ENCODE results near the gene EME1. TPM values are rescaled to one million over a fixed set of nuclear protein-coding genes. Genes with fewer than 3 reads are reported as not detected.
A peak's percentile ranks its signal among the peaks of the same experiment; 100 is the strongest.

Gene EME1
- total RNA-seq, 2 donors from 2014 or later, result 45.9 to 101 TPM

DNA sequence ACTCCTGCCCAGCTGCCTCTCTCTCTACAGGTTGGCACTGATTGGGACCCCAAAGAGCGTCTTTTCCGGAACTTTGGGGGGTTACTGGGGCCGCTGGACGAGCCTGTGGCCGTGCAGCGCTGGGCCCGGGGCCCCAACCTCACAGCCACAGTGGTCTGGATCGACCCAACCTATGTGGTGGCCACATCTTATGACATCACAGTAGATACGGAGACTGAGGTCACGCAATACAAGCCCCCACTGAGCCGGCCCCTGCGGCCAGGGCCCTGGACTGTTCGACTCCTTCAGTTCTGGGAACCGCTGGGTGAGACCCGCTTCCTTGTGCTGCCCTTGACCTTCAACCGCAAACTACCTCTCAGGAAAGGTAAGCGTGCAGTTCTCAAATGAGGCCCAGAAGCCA is 14.9 kb upstream of the EME1 start:
- Mint-ChIP-seq H3K36me3 (no peaks in the 10 kb centered on the region), H3K27ac (no peak overlapping the region), H3K9me3 (no peaks in the 10 kb centered on the region)
- DNase-seq (ENCODE audit: low spot score in 2 of 2) (no peak), ATAC-seq (no peak)

DNA sequence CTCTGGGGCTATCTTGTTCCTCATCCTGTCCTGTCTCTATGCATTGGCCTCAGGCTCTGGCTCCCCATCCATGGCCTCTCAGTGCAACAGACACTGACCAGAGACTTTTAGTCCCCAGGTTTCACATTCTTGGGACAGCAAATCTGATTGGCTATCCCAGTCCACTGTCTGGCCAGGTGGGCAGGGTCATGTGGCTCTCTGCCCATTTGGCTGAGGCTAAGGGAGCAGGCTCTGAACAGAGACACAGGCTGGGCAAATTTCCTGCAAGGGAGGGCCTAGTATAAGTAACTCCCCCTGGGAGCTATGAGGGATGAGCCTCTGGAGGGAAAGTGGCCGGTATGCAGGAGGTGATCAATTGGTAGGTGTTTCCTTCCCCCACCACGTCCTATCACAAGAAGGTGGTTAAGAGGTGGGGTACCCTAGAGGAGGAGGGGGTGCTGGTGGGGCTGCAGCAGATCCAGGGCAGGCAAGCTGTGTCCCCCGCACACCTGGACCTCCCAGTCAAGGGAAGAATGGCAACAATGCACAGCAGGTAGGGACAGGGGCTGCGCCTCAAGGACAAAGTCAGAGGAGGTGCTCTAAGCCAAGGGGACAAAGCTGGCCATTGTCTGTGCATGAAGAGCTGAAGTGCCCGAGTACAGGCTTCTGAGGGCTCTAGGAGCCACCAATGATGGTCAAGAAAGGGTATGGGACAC is 13.9 kb upstream of the EME1 start:
- ATAC-seq, result no peak
- H3K27ac Mint-ChIP-seq, result peak overlapping the region in 1 of 2 donors; percentile 88
- H3K9me3 Mint-ChIP-seq, result no peaks in the 10 kb centered on the region
- peak in 1 of 2 donors; percentile 25 for DNase-seq (ENCODE audit: low spot score in 2 of 2)
- no peaks in the 10 kb centered on the region for H3K36me3 Mint-ChIP-seq

DNA sequence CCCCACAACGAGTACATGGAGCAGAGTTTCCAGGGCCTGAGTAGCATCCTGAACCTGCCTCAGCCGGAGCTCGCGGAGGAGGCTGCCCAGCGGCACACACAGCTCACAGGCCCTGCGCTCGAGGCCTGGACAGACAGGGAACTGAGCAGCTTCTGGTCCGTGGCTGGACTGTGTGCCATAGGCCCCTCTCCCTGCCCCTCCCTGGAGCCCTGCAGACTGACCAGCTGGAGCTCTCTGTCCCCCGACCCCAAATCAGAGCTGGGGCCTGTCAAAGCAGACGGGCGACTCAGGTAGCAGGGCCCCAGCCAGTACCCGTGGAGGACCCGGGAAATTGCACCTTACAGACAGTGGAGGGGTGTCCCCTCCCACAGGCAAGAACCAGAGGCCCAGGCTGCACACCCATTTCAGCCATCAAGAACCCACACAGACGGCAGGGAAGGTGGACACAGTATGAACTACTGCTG is 13.0 kb upstream of the EME1 start:
- DNase-seq (ENCODE audit: low spot score in 2 of 2), result no peak
- peak overlapping the region in 1 of 2 donors; percentile 41 for H3K27ac Mint-ChIP-seq
- no peak for ATAC-seq
- no peaks in the 10 kb centered on the region for H3K9me3 Mint-ChIP-seq
- no peaks in the 10 kb centered on the region for H3K36me3 Mint-ChIP-seq

DNA sequence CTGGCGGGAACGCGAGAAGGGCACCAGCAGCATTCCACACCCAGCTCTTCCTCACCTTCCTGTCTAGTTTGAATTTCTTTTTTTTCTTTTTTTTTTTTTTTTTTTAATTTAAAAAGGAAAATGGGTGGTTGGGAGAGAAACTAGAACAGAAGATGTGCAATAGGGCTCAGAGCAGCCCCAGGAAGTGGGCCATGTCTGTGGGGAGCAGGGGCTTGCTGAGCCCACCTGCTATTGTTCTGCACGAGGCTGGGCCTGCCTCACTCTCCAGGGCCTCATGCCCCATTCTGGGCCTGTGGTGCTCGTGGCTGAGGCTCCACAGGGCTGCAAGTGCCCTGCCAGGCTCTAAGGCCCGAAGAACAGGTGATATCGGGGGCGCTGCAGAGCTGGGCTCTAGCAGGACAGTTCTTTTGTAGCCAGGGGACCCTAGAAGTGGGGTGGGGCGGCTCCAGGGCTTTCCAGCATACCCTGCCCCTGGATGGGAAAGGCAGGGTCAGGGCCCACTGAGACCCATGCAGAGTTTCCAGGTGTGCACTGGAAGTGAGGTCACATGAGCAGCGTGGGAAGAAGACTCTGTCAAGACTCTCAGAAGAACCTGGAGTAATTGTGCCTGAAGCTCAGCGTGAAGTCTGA is 12.4 kb upstream of the EME1 start:
- no peak for ATAC-seq
- H3K36me3 Mint-ChIP-seq, result no peaks in the 10 kb centered on the region
- no peaks in the 10 kb centered on the region for H3K9me3 Mint-ChIP-seq
- peak overlapping the region in 1 of 2 donors; percentile 41 for H3K27ac Mint-ChIP-seq
- no peak for DNase-seq (ENCODE audit: low spot score in 2 of 2)

DNA sequence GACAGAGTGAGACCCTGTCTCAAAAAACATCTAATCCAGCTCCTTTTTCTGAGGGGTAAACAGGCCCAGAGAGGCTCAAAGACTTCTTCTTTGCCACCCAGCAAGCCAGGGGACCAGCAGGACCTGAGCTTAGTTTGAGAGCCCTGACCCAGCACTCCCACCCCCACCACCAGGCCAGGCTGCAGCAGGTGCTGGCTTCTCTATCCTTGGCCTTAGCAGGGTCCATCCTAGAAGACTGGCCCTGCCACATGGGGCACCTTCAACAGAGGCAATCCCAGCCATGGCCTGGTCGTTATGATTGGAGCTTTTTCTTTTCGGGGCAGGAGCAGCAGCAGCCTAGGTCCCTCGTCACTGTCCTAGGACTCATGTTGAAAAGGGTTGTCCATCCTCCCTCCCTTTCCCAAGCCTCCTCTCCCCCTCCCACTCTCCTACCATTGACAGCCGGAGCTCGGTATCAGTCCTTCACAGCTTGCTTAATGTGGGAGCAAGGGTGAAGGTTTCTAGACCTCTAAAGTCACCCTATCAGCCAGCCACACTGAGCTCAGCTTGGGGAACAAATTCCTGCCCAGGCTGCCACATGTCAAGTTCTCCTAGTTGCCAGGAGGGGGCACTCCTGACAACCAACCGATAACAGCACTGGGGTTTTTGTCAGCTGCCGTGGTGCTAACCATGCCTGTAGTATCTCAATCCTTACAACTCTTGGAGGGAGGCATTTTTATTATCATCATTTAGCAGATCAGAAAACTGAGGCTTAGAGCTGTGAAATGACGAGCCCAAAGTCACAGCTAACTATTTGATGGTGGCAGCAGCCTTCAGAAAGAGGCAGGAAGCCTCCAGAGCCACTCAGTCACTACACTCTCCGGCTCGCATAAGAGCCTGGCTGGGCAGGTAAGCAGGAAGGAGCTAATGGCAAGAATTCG is 11.2 kb upstream of the EME1 start:
- DNase-seq (ENCODE audit: low spot score in 2 of 2) (peak; percentile 51), ATAC-seq (peak; percentile 72 to 73)
- no peaks in the 10 kb centered on the region for H3K36me3 Mint-ChIP-seq
- H3K27ac Mint-ChIP-seq, result peak overlapping the region; percentile 80 to 92
- H3K9me3 Mint-ChIP-seq, result no peaks in the 10 kb centered on the region

DNA sequence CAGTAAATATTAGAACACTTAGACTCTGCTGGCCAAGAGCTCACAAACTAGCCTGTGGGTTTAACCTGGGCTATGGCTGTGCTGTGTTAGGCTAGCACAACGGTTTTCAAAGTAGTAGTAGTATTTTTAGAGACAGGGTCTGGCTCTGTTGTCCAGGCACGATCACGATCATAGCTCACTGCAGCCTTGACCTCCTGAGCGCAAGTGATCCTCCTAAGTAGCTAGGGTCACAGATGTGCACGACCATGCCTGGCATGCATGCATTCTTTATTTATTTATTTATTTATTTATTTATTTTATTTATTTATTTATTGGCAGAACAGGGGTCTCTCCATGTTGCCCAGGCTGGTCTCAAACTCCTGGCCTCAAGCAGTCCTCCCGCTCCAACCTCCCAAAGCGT is 10.4 kb upstream of the EME1 start:
- no peaks in the 10 kb centered on the region for H3K9me3 Mint-ChIP-seq
- no peak overlapping the region for H3K27ac Mint-ChIP-seq
- ATAC-seq (no peak), DNase-seq (ENCODE audit: low spot score in 2 of 2) (no peak)
- H3K36me3 Mint-ChIP-seq, result peaks cover 0 to 2% of the 10 kb centered on the region in 2 donors

DNA sequence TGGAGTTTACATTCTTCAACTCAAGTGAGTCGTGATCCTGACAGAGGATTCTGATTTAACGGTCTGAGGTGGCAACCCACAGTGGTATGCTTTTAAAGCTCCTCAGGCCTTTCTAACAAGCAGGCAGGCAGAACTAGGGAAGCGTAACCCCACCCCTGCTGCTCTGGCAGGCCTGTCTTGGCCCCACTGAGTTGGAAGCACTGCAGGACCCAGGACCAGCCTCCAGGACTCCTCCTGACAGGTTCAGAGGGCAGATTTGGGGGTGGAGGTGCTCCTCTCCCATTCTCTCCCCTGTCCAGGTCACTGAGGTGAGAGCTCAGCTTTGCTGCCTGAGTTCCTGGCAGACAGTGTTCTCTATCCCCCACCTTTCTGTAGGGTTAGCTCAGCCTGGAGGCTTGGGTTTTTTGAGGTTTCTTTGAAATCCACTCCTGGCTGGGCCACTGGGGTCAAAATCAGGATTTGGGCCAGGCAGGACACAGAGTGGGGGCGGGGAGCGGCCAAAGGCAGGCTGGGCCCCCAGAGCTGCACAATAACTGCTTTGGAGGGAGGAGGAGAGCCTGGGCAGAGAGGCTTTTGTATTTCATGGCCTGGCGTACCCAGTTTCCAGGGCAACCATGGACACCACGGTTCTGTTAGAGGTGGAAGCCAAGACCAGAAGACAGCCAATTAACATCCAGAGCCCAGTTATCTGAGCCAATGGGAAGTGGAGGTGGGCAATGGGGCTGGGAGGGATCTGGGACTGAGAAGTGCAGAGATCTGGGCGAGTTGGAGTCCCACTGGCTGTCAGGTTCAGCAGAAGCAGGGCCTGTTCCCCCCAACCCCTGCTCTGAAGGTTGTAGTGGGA is 9.6 kb upstream of the EME1 start:
- H3K9me3 Mint-ChIP-seq, result no peaks in the 10 kb centered on the region
- H3K36me3 Mint-ChIP-seq, result peaks cover 0 to 10% of the 10 kb centered on the region in 2 donors
- ATAC-seq (no peak), DNase-seq (ENCODE audit: low spot score in 2 of 2) (no peak)
- peak overlapping the region in 1 of 2 donors; percentile 77 for H3K27ac Mint-ChIP-seq

DNA sequence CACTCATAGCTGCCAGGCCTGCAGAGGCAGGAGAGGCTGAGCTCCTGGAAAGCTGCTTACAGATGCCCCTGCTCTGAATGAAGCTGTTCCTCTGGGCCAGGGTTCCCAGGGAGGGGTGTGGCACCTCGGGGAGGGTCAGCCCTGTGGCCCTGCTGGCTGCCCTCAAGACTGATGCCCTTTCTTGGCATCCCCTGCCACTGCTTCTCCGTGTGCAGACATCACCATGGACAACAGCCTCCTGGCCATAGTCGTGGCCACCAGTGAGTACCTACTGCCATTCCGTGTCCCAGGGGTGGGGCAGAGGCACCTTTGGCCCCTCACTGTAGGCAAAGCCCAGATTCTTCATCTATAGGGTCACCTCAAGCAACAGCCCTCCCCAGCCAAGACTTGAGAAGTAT is 9.0 kb upstream of the EME1 start:
- no peak for DNase-seq (ENCODE audit: low spot score in 2 of 2)
- ATAC-seq, result no peak
- Mint-ChIP-seq H3K9me3 (no peaks in the 10 kb centered on the region), H3K36me3 (peaks cover 0 to 10% of the 10 kb centered on the region in 2 donors), H3K27ac (peak overlapping the region in 1 of 2 donors; percentile 50)

DNA sequence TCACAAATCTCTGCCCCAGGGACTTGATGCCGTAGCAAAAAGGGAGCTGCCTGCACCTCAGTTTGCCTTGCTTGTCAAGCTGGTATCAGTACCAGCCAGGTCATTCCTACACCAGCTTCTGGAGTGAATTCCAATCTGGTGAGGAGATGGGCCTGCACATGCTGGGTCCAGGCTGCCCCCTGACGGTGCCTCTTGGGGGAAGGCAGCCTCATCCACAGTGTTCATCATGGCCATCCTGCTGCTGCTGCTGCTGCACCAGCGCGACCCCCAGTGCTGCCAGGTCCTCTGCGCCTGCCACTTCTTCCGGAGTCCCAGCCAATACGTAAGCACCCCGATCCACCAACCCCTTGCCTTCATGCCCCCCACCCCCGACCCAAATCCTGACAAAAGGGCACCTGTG is 8.3 kb upstream of the EME1 start:
- ATAC-seq, result no peak
- H3K9me3 Mint-ChIP-seq, result no peaks in the 10 kb centered on the region
- H3K36me3 Mint-ChIP-seq, result peaks cover 0 to 10% of the 10 kb centered on the region in 2 donors

DNA sequence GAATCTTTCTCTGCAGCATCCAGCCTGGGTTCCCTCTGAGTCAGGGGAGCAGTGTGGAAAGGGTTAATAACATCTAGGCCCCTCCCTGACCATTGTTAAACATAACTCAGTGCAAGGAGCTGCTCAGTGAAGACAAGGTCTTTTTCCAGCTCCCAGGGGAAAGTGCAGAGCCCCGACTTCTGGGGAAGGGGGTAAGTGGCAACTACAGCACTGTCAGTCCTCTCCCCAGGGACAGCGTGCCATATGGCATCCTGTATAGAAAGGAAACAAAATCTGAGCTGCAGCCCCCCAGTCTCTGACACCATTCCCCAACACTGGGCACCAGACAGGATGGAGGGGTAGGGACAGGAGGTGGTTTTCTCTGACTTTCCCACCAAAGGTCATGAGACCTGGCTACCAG is 7.9 kb upstream of the EME1 start:
- peaks cover 0 to 10% of the 10 kb centered on the region in 2 donors for H3K36me3 Mint-ChIP-seq
- peak overlapping the region; percentile 7 to 91 for H3K27ac Mint-ChIP-seq
- no peaks in the 10 kb centered on the region for H3K9me3 Mint-ChIP-seq
- DNase-seq (ENCODE audit: low spot score in 2 of 2) (no peak), ATAC-seq (no peak)

More for the DNA sequence above, 8.3 kb upstream of the EME1 start:
- no peak for DNase-seq (ENCODE audit: low spot score in 2 of 2)
- H3K27ac Mint-ChIP-seq, result peak overlapping the region in 1 of 2 donors; percentile 77

DNA sequence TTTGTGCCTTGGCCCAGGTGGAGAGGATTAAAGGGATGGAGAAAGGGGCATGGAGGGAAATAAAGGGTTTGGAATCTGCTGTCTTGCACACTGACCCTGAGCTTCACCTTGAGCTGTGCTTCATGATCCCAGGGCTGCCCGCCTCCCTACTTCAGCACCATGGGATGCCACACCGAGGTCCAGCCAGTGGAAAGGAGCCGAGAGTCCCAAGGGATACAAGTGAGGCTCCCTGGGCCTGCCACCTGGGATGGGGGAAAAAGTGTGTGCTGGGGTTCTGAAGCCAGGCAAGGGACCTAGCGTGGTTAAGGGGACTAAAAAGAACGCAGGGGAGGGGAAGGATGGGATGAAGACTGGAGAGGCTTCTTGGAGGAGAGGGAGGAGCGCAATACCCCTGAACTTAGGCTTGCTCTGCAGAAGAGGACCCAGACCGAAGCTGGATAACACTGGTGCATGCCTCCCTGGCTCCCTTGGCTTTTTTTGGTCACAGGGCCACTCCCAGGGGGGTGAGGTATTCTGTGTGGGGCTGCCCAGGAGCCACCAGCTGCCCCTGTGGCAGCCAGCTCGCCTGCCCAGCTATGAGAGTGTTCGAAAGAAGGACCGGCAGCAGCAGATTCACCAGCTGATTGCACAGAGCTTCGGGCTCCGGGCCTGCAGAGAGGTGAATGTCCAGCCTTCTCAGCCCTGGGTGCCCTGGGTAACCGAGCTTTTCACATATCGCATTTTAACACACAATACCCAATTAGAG is 7.2 kb upstream of the EME1 start:
- ATAC-seq, result no peak
- Mint-ChIP-seq H3K27ac (peak overlapping the region; percentile 7 to 91), H3K36me3 (peaks cover 0 to 10% of the 10 kb centered on the region in 2 donors), H3K9me3 (no peaks in the 10 kb centered on the region)
- no peak for DNase-seq (ENCODE audit: low spot score in 2 of 2)

DNA sequence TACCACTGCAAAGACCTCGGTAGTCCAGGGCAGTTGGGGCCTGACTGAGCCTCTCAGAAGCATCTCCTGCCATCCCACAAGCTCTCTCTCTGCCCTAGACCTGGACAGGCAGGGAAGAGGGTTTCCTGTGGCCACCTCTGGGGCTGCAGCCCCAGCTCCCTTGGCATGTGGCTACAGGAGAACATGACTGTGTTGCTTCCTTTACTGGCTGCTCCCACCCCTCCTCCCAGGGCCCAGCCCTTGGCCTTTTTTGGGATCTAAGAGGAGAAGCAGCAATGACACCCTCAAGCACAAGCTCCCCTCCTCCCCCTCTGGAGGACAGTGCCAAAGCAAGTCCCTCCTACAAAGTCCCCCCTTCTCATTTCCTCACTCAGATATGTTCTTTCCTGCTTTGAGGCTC is 5.6 kb upstream of the EME1 start:
- peaks cover 13 to 24% of the 10 kb centered on the region in 2 donors for H3K36me3 Mint-ChIP-seq
- DNase-seq (ENCODE audit: low spot score in 2 of 2), result no peak
- H3K9me3 Mint-ChIP-seq, result no peaks in the 10 kb centered on the region
- peak overlapping the region in 1 of 2 donors; percentile 60 for H3K27ac Mint-ChIP-seq
- no peak for ATAC-seq

DNA sequence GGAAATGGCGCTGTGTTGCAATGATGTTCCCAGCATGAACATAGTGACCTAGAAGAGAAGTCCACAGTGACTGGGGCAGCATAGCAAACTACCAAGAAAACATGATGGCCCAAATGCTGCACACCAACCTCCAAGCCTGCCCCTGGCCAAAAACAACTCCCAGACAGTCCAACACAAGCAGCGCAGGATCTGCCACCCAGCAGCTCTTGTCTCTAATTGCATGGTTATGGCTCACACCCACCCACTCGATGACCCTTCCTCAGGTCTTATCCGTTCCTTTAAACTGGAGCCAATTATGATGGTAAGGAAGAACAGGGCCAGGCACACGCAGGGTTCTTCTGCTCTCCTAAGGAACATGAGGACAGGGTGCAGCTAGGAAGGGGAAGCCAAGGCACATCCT is 3.0 kb upstream of the EME1 start:
- ATAC-seq, result no peak
- no peaks in the 10 kb centered on the region for H3K9me3 Mint-ChIP-seq
- peaks cover 28 to 39% of the 10 kb centered on the region in 2 donors for H3K36me3 Mint-ChIP-seq
- DNase-seq (ENCODE audit: low spot score in 2 of 2), result no peak
- H3K27ac Mint-ChIP-seq, result peak overlapping the region in 1 of 2 donors; percentile 27

DNA sequence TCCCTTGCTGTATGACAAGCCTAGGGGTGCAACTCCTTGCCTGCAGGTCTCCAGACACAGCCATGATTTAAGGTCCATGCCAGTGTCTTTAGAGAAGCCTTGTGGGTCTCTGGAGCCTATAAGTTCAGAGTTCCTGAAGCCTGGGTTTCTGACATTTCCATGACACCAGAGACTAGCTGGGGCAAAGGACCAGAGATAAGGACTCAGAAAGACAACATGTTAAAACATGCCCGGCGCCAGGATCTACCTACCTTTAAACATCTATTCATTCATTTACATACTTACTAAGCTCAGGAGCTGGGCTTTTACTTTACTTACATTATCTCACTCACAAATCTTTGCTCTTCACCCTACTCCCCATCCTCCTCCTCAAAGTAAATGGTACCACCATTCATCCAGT is 1.5 kb upstream of the EME1 start:
- DNase-seq (ENCODE audit: low spot score in 2 of 2) (no peak), ATAC-seq (no peak)
- H3K9me3 Mint-ChIP-seq, result no peaks in the 10 kb centered on the region
- H3K36me3 Mint-ChIP-seq, result peaks cover 28 to 53% of the 10 kb centered on the region in 2 donors
- H3K27ac Mint-ChIP-seq, result peak overlapping the region; percentile 98 to 99

DNA sequence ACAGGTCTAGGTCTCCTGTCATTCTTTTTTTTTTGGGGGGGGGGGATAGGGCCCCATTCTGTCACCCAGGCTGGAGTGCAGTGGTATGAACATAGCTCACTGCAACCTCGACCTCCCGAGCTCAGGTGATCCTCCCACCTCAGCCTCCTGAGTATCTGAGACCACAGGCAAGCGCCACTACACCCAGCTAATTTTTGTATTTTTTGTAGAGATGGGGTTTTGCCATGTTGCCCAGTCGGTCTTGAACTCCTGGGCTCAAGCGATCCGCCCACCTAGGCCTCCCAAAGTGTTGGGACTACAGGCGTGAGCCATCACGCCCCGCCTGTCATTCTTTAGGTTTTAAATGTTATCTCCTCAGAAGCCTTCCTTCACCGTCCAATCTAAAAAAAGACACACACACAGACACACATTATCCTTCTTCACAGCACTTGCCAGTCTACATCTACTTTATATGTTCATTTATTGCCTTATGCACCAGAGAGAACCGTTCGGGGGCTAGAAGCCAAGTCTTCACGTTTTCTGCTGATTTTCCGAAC is 739 bp upstream of the EME1 start:
- no peaks in the 10 kb centered on the region for H3K9me3 Mint-ChIP-seq
- ATAC-seq (no peak), DNase-seq (ENCODE audit: low spot score in 2 of 2) (no peak)
- H3K36me3 Mint-ChIP-seq, result peaks cover 28 to 53% of the 10 kb centered on the region in 2 donors
- peak overlapping the region; percentile 98 to 99 for H3K27ac Mint-ChIP-seq

All from activated naive CD4-positive, alpha-beta T cell treated with anti-CD3 and anti-CD28 coated beads, Interleukin-2, amount 50 U/mL, for 72 hours (primary cell).